ENCODE results near the gene CIDEC.

The CIDEC gene

DNA sequence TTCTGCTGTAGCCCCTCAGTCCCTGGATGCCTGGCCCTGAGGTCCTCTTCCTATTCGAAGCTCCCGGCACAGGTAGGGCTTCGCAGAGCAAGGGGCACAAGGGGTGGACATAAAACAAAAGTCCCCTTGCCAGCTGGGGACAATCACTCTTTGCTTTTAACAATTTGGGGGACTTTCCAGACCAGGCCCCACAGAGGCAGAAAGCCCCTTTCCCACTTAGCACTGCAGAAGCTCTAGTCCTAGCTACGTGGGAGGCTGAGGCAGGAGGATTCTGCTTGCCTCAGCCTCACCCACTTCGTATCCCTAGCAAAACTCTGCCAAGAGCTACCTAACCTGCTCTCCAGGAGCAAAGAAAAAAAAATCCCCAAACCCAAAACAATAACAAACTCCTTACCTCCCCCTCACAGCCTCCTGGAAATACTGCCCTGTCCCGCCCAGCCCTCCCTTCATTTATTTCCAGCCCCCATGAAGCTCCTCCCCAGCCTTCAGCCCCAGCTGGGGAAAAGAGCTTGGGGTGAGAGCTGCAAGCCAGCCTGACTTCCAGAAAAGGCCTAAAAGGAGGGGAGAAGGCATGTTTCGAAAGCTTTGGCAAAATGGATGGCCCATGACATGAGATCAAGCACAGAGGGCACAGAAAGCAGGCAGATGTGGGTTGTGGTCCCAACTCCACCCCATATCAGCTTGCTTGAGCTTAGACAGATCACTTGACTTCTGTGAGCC is at the start of gene CIDEC:
Gene CIDEC (minus strand): TSS at position 424 of the 720 bp plus-strand sequence. CDS start 1,767 bp downstream, outside the sequence.
- no peak for DNase-seq

DNA sequence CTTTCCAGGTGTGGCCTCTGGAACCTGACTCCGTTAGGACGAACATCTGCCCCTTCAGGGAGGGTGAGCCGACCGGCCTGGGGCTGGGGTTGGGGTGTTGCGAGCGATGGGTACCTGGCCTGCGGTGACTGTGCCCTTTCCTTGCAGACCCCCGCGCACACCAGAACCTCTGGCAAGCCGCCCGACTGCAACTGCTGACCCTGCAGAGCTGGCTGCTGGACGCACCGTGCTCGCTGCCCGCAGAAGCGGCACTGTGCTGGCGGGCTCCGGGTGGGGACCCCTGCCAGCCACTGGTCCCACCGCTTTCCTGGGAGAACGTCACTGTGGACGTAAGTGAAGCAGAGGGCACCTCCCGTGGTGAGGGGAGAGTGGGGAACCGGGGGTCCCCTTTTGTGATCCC is 48.1 kb upstream of the CIDEC start:
- no peak for DNase-seq

DNA sequence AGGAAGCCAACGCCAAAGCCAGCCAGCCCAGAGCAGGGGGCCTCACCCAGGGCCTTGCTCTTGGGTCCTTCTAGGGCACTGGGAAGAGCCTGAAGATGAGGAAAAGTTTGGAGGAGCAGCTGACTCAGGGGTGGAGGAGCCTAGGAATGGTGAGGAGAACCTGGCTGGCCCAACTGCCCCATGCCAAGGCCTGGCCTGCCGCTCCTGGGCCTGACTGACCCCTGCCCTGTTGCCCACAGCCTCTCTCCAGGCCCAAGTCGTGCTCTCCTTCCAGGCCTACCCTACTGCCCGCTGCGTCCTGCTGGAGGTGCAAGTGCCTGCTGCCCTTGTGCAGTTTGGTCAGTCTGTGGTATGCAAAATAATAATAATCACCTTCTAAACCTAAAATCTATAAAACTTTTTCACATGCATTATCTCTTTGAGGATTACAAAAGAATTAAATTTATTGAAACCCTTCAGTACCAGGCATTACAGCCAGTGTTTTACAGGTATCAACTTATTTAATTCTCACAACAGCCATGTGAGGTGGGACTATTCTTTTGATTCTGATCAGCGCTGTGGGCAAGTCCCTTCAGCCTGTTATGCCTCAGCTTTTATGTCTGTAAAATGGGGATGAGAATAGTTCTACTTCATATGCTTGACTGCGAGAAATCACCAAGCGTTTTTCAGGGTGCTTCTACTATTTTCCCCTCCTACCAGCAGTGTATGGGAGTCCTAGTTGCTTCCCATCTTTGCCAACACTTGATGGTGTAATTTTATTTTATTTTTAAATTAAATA is 38.4 kb upstream of the CIDEC start:
- DNase-seq, result no peak

- DNase-seq, result no peak
Measured at GRCh38 chr3:9917820-9918219, 37.8 kb upstream of the CIDEC start.

DNA sequence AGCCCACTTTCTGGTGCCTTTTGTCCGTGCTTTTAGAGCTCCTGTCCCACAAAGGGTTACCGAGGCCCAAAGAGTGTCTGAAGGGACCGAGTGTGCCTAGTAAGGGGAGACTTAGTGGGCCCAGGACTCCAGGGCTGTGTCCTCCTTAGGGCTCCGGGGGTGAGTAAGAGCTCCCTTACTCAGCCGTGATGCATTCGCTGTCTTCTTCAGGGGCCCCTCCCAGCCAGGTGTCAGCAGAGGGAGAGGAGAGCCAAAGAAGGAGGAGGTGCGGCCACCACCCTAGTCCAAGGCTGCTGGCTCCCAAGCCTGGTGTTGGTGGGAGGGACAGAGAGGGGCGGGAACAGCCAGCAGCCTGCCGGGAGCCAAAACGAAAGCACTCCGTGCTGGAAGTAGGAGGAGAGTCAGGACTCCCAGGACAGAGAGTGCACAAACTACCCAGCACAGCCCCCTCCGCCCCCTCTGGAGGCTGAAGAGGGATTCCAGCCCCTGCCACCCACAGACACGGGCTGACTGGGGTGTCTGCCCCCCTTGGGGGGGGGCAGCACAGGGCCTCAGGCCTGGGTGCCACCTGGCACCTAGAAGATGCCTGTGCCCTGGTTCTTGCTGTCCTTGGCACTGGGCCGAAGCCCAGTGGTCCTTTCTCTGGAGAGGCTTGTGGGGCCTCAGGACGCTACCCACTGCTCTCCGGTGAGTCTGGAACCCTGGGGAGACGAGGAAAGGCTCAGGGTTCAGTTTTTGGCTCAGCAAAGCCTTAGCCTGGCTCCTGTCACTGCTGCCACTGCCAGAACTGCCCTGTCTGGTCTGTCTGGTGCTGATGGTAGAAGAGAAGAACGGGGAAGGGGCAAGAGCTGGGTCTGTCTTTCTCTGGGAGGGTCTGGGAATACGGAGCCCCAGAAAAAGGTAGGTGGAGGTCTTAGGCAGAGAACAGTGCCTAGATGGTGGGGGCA is 37.0 kb upstream of the CIDEC start, which contains the start of gene IL17RC:
Gene IL17RC (plus strand): TSS at position 365 of the 947 bp plus-strand sequence. CDS start 218 bp downstream, at position 583.
- DNase-seq, result no peak

- no peak for DNase-seq
Measured at GRCh38 chr3:9916346-9916733, 36.3 kb upstream of the CIDEC start.

- no peak for DNase-seq
Measured at GRCh38 chr3:9915254-9916141, 35.4 kb upstream of the CIDEC start.

GRCh38 chr3:9914559-9915253 is 34.7 kb upstream of the CIDEC start:
- no peak for DNase-seq

GRCh38 chr3:9914011-9914410 is 34.0 kb upstream of the CIDEC start:
- no peak for DNase-seq

DNA sequence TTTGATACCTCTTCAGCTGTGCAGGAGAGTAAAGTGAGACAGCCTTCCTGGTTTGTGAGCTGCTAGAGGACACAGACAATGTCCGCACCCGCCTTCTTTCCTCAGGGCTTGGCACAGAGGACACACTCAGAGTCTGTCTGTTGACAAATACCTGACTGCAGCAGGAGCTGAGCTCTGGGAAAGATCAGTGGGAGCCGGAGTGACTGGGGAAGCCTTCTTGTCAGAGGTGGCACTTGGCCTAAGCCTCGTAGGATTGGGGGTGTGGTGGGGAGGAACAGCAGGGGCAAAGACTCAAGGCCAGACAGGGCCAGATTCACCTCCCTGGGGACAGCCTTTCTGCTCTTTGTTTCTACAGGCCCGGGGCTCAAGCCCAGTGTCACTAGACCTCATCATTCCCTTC is 33.5 kb upstream of the CIDEC start:
- DNase-seq, result no peak

DNA sequence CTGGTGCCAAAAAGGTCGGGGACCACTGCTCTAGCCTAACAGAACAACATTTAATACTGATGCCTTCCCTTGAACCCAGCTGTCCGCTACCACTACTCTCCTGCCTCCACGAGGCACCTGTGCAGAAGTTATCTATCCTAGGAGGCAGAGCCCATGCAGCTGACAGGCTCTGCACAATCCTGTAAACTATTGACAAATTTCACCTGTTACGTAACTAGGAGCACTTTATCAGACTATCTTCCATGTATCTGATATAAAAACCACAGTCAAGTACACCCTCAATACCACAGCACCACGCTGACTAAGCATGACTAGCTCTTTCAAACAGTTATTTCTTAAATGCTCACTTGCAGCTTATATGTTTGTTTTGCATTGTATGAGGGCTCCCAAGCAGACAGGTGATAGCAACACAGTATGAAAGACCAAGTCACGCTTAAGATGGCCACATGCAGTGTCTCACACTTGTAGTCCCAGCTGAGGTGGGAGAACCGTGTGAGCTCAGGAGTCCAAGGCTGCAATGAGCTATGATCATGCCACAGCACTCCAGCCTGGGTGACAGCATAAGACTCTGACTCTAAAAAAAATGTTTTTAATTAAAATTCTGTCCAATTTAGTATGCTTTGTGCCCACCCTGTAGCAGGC is 32.4 kb upstream of the CIDEC start:
- peak; percentile 48 for DNase-seq

DNA sequence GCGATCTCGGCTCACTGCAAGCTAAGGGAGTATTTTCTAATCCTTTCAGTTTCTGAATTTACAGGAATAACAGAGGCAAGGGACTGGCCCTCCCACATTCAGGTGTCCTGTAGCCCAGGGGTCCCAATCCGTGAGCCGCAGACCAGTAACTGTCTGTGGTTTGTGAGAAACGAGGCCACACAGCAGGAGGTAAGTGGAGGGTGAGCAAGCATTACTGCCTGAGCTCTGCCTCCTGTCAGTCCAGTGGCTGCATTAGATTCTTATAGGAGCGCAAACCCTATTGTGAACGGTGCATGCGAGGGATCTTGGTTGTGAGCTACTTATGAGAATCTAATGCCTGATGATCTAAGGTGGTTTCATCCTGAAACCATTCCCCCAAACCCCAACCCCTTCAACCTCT is 31.8 kb upstream of the CIDEC start:
- DNase-seq, result no peak

DNA sequence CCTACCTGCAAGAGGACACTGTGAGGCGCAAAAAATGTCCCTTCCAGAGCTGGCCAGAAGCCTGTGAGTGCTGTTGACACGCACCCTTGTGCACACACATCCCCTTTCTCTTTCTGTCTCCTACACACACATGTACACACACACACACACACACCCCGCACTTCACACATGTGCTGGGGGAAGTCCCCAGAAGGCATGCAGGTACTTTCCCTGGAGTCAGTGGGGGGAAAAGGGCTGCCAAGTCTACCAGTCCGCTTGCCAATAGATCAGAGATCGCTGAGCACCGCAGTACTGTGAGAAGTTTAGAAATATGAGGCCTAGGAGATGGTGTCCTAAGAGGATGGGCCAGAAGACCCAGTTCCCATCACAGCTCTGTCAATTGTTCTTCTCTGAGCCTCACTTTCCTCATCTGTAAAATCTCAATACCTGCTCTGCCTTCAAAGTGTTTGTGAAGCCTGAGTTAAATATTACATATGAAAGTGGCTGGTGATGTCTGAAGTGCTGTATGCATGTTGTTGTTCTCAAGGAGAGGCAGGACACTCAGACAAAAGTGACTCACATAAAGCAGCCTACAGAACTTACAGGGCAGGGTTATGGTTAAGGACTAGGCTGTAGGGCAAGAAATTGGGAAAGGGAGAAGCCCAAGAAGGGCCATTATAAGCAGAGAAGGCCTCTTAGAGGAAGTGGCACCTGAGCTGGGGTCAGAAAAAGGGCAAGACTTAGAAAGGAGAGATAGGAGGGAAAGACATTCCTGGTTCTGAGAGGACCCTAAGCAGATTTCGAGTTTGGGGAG is 29.4 kb upstream of the CIDEC start:
- DNase-seq, result no peak

DNA sequence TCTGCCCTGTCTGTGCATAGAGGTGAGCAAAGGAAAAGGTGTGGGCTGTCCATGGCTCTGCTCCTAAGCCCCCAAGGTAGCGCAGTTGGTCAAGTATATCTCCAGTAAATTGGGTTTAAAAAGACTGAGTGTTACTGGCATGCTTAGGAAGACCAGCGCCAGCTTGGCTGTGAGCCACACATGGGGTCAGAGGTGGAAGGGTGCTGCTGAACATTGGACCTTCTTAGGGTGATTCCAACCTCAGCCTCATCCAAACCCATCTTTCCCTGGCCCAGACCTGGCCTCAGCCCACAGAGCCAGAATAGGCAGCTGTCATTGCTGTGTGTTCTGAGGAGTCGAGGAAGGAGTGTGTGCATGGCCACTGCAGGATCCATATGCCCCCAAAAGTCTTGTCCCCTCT is 28.2 kb upstream of the CIDEC start:
- DNase-seq, result no peak

DNA sequence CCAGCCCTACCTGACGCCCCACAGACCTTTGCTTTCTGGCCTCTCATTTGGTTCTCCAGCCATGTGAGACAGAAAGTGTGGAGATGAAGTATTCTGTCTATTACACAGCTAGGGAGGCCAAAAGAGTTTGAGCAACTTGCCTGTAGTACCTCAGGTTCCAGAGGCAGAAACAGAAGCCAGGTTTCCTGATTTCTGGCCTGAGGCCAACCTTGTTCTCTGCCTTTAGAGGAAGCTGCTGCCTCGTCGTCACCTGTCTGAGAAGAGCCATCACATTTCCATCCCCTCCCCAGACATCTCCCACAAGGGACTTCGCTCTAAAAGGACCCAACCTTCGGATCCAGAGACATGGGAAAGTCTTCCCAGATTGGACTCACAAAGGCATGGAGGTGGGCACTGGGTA is 26.4 kb upstream of the CIDEC start:
- no peak for DNase-seq

GRCh38 chr3:9903904-9904303 is 23.9 kb upstream of the CIDEC start:
- no peak for DNase-seq

DNA sequence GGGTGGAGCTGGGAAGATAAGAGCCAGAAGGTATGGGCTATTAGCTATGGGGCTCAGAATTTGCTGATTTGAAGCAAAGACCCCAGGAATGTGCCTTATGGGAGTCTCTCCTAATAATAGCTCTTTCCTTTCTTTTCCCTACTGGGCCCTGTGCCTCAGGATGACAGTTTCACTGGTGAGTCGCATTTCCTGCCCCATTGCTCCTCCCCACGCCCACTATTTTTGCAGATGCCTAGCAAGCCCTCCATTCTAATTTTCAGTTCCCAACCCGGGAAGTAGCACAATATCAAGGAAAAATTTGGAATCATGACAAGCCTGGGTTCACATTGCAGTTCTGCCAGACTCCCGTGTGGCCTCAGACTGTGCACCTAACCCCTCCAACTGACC is 23.2 kb upstream of the CIDEC start:
- DNase-seq, result no peak

GRCh38 chr3:9902372-9903237 is 22.6 kb upstream of the CIDEC start, which contains the start of gene IL17RE:
TSS of gene IL17RE (plus strand) at chr3:9902848. CDS start at chr3:9902933, 85 bp downstream.
- no peak for DNase-seq

DNA sequence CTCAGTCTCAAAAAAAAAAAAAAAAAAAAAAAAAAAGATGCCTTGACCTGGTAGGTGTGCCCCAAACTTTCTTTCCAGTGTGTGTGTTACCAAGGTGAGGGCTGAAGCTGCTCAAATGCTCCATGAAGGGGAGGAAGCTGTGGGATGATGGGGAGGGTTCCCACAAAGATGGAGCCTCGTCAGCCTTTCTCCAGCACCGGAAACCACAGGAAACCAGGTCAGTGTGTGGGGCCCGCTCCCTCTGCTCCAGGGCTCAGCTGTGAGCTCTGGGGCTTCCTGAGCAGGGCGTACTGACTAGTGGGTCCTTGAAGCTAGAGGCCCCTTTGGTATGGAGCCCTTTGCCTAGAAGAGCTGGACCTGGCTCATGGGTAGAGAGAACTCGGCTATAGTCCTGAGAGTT is 21.9 kb upstream of the CIDEC start:
- DNase-seq, result no peak

Measured in SIG-M5 (cell line).